NCI-H2171 treated with DMSO at 0.1 percent for 48 hours (cell line): ENCODE data around the gene ARFRP1.
"Not testable (repeated sequence)": the region's sequence is repeated elsewhere in the genome, so short reads cannot be mapped to it uniquely, and the experiment has no call there.

Experiments
- DNase-seq: peaks from one replicate; lab custom pipeline; 2025; lab: John Stamatoyannopoulos, UW

The ARFRP1 gene

GRCh38 chr20:63732118-63733095, 24.6 kb upstream of the ARFRP1 start:
- no peak for DNase-seq

GRCh38 chr20:63731410-63731809, 23.6 kb upstream of the ARFRP1 start:
- no peak for DNase-seq

GRCh38 chr20:63730189-63730733, 22.5 kb upstream of the ARFRP1 start:
- not testable (repeated sequence) for DNase-seq

DNA sequence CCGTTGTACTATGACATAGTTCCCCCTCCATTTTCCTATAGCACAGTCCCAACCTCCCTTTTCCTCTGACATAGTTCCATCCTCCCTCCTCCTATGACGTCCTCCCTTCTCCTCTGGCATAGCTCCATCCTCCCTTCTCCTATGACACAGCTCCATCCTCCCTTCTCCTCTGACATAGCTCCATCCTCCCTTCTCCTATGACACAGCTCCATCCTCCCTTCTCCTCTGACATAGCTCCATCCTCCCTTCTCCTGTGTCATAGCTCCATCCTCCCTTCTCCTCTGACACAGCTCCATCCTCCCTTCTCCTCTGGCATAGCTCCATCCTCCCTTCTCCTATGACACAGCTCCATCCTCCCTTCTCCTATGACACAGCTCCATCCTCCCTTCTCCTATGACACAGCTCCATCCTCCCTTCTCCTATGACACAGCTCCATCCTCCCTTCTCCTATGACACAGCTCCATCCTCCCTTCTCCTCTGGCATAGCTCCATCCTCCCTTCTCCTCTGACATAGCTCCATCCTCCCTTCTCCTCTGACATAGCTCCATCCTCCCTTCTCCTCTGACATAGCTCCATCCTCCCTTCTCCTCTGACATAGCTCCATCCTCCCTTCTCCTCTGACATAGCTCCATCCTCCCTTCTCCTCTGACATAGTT, 15.3 kb upstream of the ARFRP1 start:
- not testable (repeated sequence) for DNase-seq

GRCh38 chr20:63718996-63719395, 11.2 kb upstream of the ARFRP1 start:
- DNase-seq = no peak

DNA sequence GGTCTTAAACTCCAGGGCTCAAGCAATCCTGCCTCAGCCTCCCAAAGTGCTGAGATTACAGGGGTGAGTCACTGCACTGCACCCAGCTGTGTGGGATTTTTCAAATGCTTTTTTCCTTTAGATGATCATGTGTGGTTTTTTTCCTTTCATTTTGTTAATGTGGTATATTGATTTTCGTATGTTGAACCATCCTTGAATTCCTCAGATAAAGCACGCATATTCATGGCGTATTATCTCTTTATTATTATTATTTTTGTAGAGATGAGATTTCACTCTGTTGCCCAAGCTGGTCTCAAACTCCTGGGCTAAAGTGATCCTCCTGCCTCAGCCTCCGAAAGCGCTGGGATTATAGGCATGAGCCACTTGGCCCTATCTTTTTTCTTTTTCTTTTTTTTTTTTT, 7.1 kb upstream of the ARFRP1 start:
- no peak for DNase-seq

DNA sequence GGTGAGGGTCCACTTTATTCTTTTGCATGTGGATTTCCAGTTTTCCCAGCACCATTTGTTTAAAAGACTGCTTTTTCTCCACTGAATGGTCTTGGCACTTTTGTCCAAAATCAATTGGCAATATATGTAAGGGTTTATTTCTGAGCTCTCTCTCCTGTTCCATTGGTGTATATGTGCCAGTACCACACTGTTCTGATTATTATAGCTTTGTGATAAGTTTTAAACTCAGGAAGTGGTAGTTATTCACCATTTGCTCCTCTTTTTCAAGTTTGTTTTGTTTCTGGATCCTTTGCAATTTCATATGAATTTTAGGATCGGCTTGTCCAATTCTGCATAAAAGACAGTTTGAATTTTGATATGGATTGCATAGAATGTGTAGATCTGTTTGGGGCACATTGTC, 4.4 kb upstream of the ARFRP1 start:
- no peak for DNase-seq

- no peak for DNase-seq
Observed at GRCh38 chr20:63711085-63711645, 3.4 kb upstream of the ARFRP1 start.

DNA sequence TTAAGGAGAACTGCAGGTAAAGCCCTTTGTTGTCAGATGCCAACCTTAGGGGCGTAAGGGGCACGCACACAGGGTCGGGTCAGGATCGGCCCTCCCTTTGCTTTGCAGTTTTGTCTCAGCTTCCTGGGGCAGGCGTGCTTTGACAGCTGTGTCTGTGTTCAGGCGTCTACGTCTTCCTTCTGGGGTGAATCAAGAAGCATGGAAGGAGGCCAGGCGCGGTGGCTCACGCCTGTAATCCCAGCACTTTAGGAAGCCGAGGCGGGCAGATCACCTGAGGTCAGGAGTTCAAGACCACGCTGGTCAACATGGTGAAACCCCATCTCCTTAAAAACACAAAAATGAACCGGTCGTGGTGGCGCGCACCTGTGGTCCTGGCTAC, 1.4 kb upstream of the ARFRP1 start:
- DNase-seq = no peak

DNA sequence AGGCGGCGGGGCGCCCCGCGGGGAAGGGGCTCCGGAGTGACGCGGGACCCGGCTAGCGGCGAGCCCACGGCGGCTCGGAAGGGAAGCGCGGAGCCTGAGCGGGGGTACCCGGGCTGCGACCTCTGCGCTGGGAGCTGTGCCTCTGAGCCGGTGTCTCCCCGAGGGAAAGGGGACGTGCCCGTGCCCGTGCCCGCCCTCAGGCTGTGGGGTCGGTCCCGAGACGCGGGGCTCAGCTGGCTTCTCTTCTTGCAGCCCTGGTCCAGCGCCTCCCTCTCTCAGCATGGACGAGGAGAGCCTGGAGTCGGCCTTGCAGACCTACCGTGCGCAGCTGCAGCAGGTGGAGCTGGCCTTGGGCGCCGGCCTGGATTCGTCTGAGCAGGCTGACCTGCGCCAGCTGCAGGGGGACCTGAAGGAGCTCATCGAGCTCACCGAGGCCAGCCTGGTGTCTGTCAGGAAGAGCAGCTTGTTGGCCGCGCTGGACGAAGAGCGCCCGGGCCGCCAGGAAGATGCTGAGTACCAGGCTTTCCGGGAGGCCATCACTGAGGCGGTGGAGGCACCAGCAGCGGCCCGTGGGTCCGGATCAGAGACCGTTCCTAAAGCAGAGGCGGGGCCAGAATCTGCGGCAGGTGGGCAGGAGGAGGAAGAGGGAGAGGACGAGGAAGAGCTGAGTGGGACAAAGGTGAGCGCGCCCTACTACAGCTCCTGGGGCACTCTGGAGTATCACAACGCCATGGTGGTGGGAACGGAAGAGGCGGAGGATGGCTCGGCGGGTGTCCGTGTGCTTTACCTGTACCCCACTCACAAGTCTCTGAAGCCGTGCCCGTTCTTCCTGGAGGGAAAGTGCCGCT, 749 bp upstream of the ARFRP1 start:
- DNase-seq = no peak

GRCh38 chr20:63706852-63707557, 771 bp downstream of the ARFRP1 start:
- peak; percentile 62 for DNase-seq

DNA sequence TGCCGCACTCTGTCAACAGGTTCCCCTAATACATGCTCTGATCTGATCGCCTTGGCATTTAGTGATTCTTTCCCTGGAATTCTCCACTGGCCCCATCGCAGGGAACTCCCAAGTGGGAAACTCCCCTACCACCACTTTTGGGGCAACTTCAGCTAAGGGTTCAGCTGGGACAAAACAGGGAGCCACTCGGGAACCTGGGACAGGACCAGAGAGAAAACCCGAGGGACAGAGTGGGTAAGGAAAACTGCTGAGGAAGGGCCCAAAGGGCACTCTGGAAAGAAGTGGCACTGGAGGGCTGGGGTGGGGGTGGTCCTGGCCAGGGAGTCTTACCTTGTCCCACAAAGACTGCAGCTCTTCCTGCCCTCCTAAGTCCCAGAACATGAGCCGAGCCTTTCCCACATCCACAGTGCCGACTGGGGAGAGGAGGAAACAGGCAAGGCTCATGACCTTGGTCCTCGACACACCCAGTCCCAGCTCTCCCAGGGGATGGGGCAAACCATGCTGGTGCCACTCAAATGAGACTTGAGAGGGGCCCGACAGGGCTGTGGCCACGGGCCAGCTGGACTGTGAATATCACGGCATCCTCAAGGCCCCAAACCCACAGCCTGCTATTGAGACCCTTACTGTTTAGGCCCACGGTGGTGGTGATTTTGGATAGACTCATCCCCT, 1.6 kb downstream of the ARFRP1 start:
- no peak for DNase-seq

- no peak for DNase-seq
Observed at GRCh38 chr20:63705232-63706026, 2.3 kb downstream of the ARFRP1 start.

- no peak for DNase-seq
Observed at GRCh38 chr20:63704749-63705117, 3.0 kb downstream of the ARFRP1 start.

DNA sequence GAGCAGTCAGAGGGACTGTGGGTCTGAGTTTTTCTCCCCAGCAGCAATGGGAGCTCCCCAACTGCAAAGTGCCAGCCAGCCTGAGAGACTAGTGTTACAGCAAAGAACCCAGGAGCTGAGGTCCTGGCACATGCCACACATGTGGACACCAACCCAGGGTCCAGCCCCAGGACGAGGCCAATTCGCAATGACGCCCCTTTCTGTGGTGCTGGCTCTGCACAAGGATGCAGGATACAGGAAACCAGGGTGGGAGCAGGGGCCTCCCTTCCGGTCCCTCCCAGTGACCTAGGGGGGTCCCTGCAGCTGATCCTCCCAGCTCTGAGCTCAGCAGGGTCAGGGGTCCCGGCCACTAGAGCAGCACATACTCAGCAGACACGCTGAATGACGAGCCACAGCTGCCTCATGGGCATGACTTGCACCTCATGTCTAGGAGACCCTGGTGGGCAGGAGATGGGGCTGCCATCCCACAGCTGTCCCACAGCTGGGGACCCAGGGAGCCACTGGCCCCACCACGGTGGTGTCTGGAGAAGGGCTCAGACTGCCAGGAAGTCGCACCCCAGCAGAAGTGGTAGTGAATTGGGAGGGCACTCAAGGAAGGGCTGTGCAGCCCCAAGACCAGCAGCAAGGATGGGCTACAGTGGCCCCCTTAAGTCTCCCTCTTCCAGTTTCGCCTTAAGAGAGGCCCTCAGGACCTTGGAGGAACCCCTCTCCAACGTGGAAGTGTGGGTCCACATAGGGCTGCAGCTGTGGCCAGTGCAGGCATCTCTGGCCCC, 3.6 kb downstream of the ARFRP1 start:
- no peak for DNase-seq

- no peak for DNase-seq
Observed at GRCh38 chr20:63703471-63703975, 4.3 kb downstream of the ARFRP1 start.

DNA sequence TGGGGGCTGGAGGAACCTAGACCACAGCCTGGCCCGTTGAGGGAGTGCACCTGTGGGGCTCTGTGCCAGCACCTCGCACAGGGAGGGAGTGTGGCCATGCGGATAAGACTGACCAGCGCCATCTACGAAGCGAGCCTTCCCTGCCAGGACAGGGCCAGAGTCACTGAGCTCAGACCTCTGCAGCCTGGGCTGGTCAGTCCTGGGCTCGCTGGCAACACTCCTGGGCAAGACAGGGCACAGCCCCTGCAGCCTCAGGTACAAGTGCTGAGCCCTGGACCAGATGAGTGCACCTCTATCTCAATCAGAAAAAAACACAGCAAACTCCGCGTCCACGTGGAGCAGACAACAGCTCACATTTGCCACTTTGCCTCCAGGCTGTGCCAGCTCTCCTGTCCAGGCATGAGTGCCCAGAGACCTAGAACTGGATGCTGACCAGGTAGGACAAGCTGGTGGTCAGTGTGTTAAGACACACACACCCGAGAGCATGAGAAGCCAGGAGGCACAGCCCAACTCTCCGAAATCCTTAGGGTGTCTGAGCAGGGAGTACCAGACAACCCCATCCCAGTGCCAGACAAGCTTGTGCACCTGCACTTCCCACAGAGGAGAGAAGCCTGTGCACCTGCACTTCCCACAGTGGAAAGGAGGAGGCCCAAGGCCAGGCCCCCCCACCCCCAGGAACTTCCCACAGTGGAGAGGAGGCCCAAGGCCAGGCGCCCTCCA, 4.9 kb downstream of the ARFRP1 start:
- no peak for DNase-seq

GRCh38 chr20:63702036-63702665, 5.6 kb downstream of the ARFRP1 start:
- no peak for DNase-seq
